Stimulated activated CD4-positive, alpha-beta T cell treated with anti-CD3 and anti-CD28 coated beads, Interleukin-2, amount 100 ng/mL, for 48 hours (primary cell): ENCODE data around the gene ZNF512.
A peak's percentile ranks its signal among the peaks of the same experiment; 100 is the strongest.

Source experiments
- DNase-seq, 2 donors: peaks; one replicate each; pipeline ENCODE4 v3.0.0-alpha.2; 2020

The ZNF512 gene

DNA sequence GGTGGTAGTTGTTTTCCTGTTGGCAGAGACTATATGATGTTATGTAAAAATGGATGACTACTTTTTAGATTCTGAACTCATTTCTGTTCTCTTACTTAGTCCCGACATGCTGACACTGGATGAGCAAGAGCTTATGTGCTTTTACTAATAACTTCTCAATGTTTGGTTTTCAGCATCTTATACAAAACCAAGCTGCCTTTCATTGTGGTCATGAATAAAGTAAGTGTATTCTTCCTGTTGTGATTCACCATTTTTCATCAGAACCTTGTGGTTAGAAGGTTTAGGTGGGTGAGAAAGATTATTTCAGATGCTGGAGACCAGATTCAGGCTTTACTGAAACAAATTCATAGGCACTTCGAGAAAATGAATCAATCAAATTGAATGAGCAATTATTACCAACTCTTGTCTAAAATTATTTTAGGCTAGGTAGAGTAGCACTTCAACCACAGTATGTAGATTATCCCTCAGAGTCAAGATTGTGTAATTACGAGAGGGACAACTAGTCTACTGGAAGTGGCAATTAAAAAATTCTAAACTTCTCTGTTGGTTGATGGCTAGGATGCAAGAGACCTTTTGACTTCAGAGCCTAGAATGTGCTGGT lies 55.3 kb downstream of the ZNF512 start:
- DNase-seq: no peak

DNA sequence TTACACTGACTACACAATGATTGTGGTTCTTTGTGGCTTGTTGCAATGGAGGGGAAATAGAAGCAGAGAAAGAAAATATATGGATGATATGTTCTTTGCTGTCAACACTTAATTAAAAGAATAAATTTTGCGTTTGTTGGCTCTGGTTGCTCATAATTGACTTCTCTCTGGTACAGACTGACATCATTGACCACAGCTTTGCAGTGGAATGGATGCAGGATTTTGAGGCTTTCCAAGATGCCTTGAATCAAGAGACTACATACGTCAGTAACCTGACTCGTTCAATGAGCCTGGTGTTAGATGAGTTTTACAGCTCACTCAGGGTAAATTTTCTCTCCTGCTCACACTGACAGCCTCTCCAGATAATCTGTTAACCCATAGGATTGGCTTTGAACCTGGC lies 55.9 kb downstream of the ZNF512 start:
- no peak for DNase-seq

- no peak for DNase-seq
Observed at GRCh38 chr2:27640722-27641245, 57.9 kb downstream of the ZNF512 start.

- no peak for DNase-seq
Observed at GRCh38 chr2:27645197-27645596, 62.4 kb downstream of the ZNF512 start.

DNA sequence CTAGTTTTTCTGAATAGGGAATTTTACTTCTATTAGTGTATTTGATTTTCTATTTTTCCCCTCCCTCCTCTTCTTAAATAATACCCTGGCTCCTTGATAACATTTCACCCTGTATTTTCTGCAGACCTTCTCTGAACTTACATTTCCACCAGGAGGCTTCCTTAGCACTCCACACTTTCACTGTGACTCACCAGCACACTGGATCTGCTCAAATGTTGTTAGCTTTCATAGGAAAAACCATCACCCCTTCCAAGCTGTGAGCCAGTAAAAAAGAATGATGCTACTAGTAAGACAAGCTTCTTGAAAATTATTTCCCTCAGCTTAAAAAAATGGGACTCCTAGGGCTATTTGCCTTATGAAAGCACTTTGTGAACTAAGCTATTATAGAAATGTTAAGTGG lies 64.4 kb downstream of the ZNF512 start:
- no peak for DNase-seq

GRCh38 chr2:27647737-27648136 lies 64.9 kb downstream of the ZNF512 start:
- DNase-seq: no peak

DNA sequence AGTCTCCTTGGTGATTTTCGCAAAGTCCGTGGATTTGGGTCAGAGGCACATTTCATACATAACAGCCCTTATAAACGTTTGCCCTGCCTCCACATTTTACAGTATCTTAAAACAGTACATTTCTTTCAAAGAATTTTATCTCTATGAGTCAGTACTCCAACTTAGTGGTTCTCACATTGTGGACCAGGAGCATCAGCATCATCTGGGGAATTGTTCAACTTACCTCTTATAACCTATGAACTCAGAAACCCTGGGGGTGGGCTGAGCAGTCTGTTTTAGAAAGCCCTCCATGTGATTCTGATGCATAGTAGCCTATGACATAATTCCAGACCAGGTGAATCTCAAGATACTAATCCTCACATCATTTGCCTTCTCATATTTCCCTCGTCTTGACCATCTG lies 68.2 kb downstream of the ZNF512 start:
- DNase-seq: no peak

- no peak for DNase-seq
Observed at GRCh38 chr2:27652341-27652740, 69.5 kb downstream of the ZNF512 start.

DNA sequence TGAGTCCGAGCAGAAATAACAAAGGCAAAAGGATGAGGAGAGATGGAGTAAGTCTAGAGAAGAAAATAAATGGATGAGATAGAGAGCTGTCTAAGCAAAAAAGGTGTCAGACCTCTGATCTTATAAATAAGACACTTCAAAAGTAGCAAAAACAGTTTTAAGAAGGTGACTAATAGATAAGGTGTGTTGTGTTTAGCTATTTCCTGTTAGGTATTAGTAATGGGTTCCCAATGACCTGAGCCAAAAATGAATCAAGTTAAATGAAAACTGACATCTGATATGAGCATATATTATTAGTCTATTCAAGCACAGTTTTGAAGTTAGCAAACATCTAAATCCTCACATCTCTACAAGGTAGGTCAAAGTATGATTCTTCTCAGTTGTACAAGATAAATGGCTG lies 69.9 kb downstream of the ZNF512 start:
- DNase-seq: no peak

DNA sequence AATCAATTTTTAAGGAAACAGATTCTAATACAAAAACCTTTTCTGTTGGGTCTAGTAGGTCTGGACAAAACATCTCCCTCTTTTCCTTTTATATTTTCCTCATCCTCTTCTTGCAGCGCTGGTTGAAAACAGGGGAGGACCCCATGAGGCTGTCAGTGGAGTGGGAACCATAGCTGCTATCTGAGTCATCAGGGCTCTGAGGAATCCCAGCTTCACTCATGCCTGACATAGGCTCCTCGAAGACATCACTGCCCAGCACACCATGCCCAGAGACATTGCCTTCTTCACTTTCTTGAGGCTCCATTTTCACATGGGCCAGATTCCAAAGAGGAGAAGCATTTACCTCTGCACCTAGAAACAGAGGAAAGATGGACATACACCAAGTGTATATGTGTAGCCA lies 70.6 kb downstream of the ZNF512 start:
- no peak for DNase-seq

DNA sequence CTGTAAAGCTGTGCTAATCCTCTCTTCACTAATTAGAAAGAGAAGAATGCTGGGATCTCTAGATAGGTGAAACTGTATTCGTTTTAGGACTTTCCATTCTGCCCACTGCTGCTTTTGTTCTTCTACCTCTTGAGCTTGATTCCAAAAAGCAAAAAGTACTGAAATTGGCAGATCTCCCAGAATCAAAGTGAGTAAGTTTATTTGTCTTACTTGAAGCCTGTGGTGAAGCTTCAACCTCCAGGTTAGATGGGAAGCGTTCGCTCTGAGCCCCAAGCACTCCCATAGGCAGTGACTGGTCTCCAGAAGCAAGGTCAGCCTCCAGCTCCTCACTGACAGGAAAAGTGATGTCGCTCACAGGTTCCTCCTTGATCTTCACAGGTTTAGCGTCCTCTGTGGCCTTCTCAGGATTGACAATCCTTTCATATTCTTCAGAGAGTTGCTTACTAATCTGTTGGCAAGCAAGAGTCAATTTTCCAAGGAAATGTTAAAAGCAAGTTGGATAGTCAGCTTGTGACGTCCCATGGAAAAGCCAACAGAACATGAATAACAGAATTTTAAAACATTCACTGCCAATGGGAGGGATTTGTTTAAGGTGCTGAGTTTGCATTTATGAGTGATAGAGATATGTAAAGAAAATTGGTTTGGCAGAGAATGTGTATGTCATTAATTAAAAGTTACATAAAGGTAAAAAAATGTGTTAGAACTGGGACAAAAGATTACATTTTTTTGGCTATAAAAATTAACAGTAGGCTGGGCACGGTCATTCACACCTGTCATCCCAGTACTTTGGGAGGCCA lies 72.5 kb downstream of the ZNF512 start:
- DNase-seq: no peak

GRCh38 chr2:27661371-27661770 lies 78.5 kb downstream of the ZNF512 start:
- DNase-seq: no peak

GRCh38 chr2:27663285-27664153 lies 80.7 kb downstream of the ZNF512 start, which contains the start of the genes SLC4A1AP and SUPT7L:
Gene SLC4A1AP, plus strand, starts transcription at chr2:27663889. Its CDS starts 26 bp downstream, at chr2:27663915.
Gene SUPT7L, minus strand, starts transcription at chr2:27663614. Its CDS starts 1,422 bp downstream, at chr2:27662192.
- peak; percentile 66 to 72 for DNase-seq

GRCh38 chr2:27664154-27664574 lies 81.3 kb downstream of the ZNF512 start:
- peak in 1 of 2 donors; percentile 8 for DNase-seq

DNA sequence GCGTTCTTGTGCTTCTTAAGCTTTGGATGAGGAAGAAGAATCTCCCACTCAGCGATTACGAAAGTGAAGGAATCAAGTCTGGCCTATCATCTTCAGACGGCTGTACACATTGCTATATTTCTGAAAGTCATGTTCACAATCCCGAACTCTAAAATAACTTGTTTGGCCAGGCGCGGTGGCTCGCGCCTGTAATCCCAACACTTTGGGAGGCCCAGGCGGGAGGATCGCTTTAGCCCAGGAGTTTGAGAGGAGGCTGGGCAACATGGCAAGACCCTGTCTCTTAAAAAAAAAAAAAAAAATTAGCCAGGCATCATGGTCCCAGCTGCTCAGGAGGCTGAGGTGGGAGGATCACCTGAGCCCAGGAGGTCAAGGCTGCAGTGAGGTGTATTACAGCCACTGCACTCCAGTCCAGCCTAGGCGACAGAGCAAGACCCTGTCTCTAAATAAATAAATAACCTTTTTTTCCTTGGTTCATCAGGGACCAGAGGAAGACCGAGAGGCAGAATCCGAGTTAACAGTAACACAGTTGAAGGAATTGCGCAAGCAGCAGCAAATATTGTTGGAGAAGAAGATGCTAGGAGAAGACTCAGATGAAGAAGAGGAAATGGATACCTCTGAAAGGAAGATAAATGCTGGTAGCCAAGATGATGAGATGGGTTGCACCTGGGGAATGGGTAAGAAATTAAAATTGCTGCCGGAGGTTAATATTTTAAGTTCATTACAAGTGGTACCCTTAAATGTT lies 82.0 kb downstream of the ZNF512 start:
- DNase-seq: no peak

GRCh38 chr2:27667446-27667845 lies 84.6 kb downstream of the ZNF512 start:
- DNase-seq: no peak

- DNase-seq: no peak
Observed at GRCh38 chr2:27671235-27671634, 88.4 kb downstream of the ZNF512 start.
